Gastrocnemius medialis (tissue), 4 donors: Measurements from ENCODE around the gene KRTAP16-1. TPM values are rescaled to one million over a fixed set of nuclear protein-coding genes. Genes with fewer than 3 reads are reported as not detected.
A peak's percentile ranks its signal among the peaks of the same experiment; 100 is the strongest.

Experiments
- ATAC-seq, 2 donors: fragments of 150-250 bp; one replicate each; pipeline ENCODE4 v1.9.1; 2016
- DNase-seq, 2 donors: peaks; one replicate each; pipeline ENCODE4 v3.0.0-alpha.2; 2019
- H3K27ac ChIP-seq, 4 donors: fragments of 200-600 bp; sonication (generic); 1 replicate in 1 of 4; 2 replicates in 3 of 4; pipeline ENCODE4 v1.5.1; 2016 to 2018; ENCODE audit warnings: mild to moderate bottlenecking in 2 of 4, moderate library complexity in 1 of 4
- H3K27me3 ChIP-seq, 3 donors: fragments of 200-600 bp; sonication (generic) in 2 of 3; 1 replicate in 1 of 3; 2 replicates in 2 of 3; pipeline versions ENCODE4 v1.5.1 to v1.6.0; 2016 to 2019; ENCODE audit warnings: mild to moderate bottlenecking in 1 of 3, moderate library complexity in 1 of 3
- H3K36me3 ChIP-seq, 2 donors: fragments of 200-600 bp; sonication (generic) in 1 of 2; one replicate each; pipeline ENCODE4 v1.5.1; 2017 to 2018
- H3K4me1 ChIP-seq, 2 donors: fragments of 200-600 bp; sonication (generic) in 1 of 2; one replicate each; pipeline ENCODE4 v1.5.1; 2016 to 2017; ENCODE audit warnings: mild to moderate bottlenecking in 2 of 2
- H3K4me3 ChIP-seq, 4 donors: fragments of 200-600 bp; sonication (generic) in 3 of 4; 1 replicate in 1 of 4; 2 replicates in 3 of 4; pipeline ENCODE4 v1.5.1; 2016 to 2019; ENCODE audit warnings: mild to moderate bottlenecking in 2 of 4
- H3K9me3 ChIP-seq, 3 donors: fragments of 200-600 bp; sonication (generic) in 2 of 3; 1 replicate in 1 of 3; 2 replicates in 2 of 3; pipeline ENCODE4 v1.5.1; 2016 to 2019
- CTCF ChIP-seq, 5 experiments: fragments of 450-650 bp in 3 of 5; fragments of 200-600 bp in 2 of 5; sonication (generic) in 2 of 5; IDR thresholded peaks in 4 of 5; conservative IDR thresholded peaks in 1 of 5; 1 replicate in 4 of 5; 2 replicates in 1 of 5; pipeline ENCODE4 v1.5.1; 2016 to 2019; ENCODE audit warnings: antibody characterized with exemption in 5 of 5, mild to moderate bottlenecking in 3 of 5, moderate library complexity in 3 of 5
- POLR2A ChIP-seq, 2 donors: fragments of 450-650 bp; IDR thresholded peaks; one replicate each; pipeline ENCODE4 v1.6.1; 2017; ENCODE audit warnings: antibody characterized with exemption in 2 of 2, mild to moderate bottlenecking in 2 of 2, moderate library complexity in 2 of 2
- in situ Hi-C, 4 donors: fragments of 200-750 bp; cut with MboI; loops; one replicate each; pipeline versions ENCODE4 v1.15.0 to v1.8.0; 2017; ENCODE audit warnings: low sequenced_read_pairs in 4 of 4
- intact Hi-C: fragments of 100-400 bp; cut with DNase I; formaldehyde crosslinking; loops from one replicate; pipeline ENCODE4 v1.15.1; 2023; ENCODE audit warnings: low total_unique reads
- total RNA-seq, 4 donors: library from RNA; depleted of rRNA; stranded (reverse); fragments of >200 nt; gene quantifications; one replicate each; pipeline versions ENCODE4 v1.1.0 to v1.2.3, GENCODE V29; 2016

KRTAP16-1 gene
- total RNA-seq, 4 donors from 2014 or later = not detected

DNA sequence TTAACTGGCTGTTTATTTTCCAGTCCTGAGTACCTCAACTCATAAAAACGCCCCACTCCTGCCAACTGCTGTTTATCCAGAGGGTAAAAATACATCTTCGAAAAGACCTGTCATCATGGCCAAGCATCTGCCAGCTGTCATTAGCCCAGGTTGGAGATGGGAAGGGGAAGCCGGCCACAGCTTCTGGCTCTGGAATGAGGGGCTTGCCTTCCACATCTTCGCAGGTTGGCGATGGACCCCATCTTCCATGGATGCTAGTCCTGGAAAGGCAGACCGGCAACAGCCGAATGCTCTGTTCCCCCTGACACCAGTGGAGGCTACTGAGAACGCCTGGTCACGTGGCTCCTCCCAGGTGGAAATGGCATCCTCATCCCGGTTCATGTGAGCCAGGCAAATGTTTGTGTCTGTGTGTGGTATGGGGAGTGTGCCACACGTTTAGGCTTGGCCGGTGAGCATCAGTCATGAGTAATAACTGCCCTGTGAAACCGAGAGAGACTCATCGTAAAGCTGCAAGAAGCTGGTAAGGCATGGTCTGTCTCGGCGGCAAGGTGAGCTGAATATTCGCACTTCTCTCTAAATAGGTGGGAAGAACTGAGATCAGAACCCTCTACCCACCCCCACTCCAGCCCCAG lies 6.8 kb upstream of the KRTAP16-1 start:
- ATAC-seq = no peak
- no peaks in the 10 kb centered on the region for H3K4me1 ChIP-seq
- in situ Hi-C loops = loop anchor here in 1 of 4 donors (25.0 kb wide), 1 partner anchor 404 kb away; no protein-coding TSS in a partner anchor

GRCh38 chr17:41315204-41315794 lies 6.2 kb upstream of the KRTAP16-1 start, which contains the start of gene KRTAP17-1:
KRTAP17-1 (minus strand) TSS chr17:41315710; CDS start chr17:41315650, 60 bp downstream.
- no peak for TF ChIP-seq POLR2A (IDR thresholded peaks at IDR 0.05)
- no peak for TF ChIP-seq CTCF (IDR thresholded peaks at IDR 0.05 in 4 of 5, conservative IDR thresholded peaks at IDR 0.05 in 1 of 5)
- Histone ChIP-seq H3K27ac (no peak within 1 kb of the TSS), H3K36me3 (no peaks in the 10 kb centered on the region), H3K4me3 (no peak within 1 kb of the TSS), H3K27me3 (peaks cover 0 to 18% (median 5%) of the 10 kb centered on the region in 3 donors), H3K9me3 (peaks cover 0 to 4% (median 0%) of the 10 kb centered on the region in 3 donors), H3K4me1 (no peaks in the 10 kb centered on the region)
- intact Hi-C loops (no loop called here), in situ Hi-C loops (loop anchor here in 1 of 4 donors (25.0 kb wide), 1 partner anchor 403 kb away; no protein-coding TSS in a partner anchor)
- ATAC-seq (no peak), DNase-seq (no peak)

More for the DNA sequence above, 6.8 kb upstream of the KRTAP16-1 start:
- Histone ChIP-seq H3K36me3 (no peaks in the 10 kb centered on the region), H3K4me3 (no peak overlapping the region), H3K9me3 (peaks cover 0 to 4% (median 0%) of the 10 kb centered on the region in 3 donors), H3K27me3 (peaks cover 0 to 18% (median 5%) of the 10 kb centered on the region in 3 donors), H3K27ac (no peak overlapping the region)
- no peak for DNase-seq
- intact Hi-C loops = no loop called here
- TF ChIP-seq CTCF (IDR thresholded peaks at IDR 0.05 in 4 of 5, conservative IDR thresholded peaks at IDR 0.05 in 1 of 5) = no peak
- TF ChIP-seq POLR2A (IDR thresholded peaks at IDR 0.05) = no peak

- H3K36me3 ChIP-seq = no peaks in the 10 kb centered on the region
- intact Hi-C loops = no loop called here
- no peak overlapping the region for H3K27ac ChIP-seq
- no peak for ATAC-seq
- DNase-seq = no peak
- peaks cover 0 to 21% (median 9%) of the 10 kb centered on the region in 3 donors for H3K27me3 ChIP-seq
- peaks cover 7 to 8% of the 10 kb centered on the region in 2 donors for H3K4me1 ChIP-seq
- H3K4me3 ChIP-seq = no peak overlapping the region
- H3K9me3 ChIP-seq = no peaks in the 10 kb centered on the region
- in situ Hi-C loops = loop anchor here in 1 of 4 donors (25.0 kb wide), 1 partner anchor 399 kb away; no protein-coding TSS in a partner anchor
- TF ChIP-seq CTCF (IDR thresholded peaks at IDR 0.05 in 4 of 5, conservative IDR thresholded peaks at IDR 0.05 in 1 of 5) (no peak), POLR2A (IDR thresholded peaks at IDR 0.05) (no peak)
These were observed 2.0 kb upstream of the KRTAP16-1 start for GRCh38 chr17:41311111-41311510.

- peaks cover 7 to 18% (median 14%) of the 10 kb centered on the region in 3 donors for H3K27me3 ChIP-seq
- H3K36me3 ChIP-seq = no peaks in the 10 kb centered on the region
- peaks cover 7 to 8% of the 10 kb centered on the region in 2 donors for H3K4me1 ChIP-seq
- TF ChIP-seq CTCF (IDR thresholded peaks at IDR 0.05 in 4 of 5, conservative IDR thresholded peaks at IDR 0.05 in 1 of 5) (no peak), POLR2A (IDR thresholded peaks at IDR 0.05) (no peak)
- H3K4me3 ChIP-seq = no peak overlapping the region
- intact Hi-C loops (no loop called here), in situ Hi-C loops (loop anchor here in 1 of 4 donors (25.0 kb wide), 1 partner anchor 396 kb away; no protein-coding TSS in a partner anchor)
- ATAC-seq = peak; percentile 45 to 69
- DNase-seq = peak in 1 of 2 donors; percentile 53
- H3K27ac ChIP-seq = no peak overlapping the region
- H3K9me3 ChIP-seq = no peaks in the 10 kb centered on the region
These were observed 725 bp downstream of the KRTAP16-1 start for GRCh38 chr17:41308251-41308917.
